ENCODE data around the gene LSM10. TPM values are rescaled to one million over a fixed set of nuclear protein-coding genes. Genes with fewer than 3 reads are reported as not detected.

LSM10 gene
- total RNA-seq, 1 donor from 2014 or later: 27.6 TPM

GRCh38 chr1:36369061-36369861, 28.4 kb downstream of the LSM10 start:
- Histone ChIP-seq H3K27me3 (ENCODE audit: control insufficient read depth, insufficient read depth, low read length) (no peaks in the 10 kb centered on the region), H3K36me3 (ENCODE audit: control insufficient read depth, insufficient read depth, low read length) (peaks cover 2% of the 10 kb centered on the region), H3K4me3 (ENCODE audit: low read depth, low read length) (no peak overlapping the region)
- TF ChIP-seq CTCF (IDR thresholded peaks at IDR 0.05; ENCODE audit: insufficient read depth, low read length, poor library complexity, severe bottlenecking): peak; percentile 94
- no peak for DNase-seq (ENCODE audit: low read depth)

- no peak for TF ChIP-seq CTCF (IDR thresholded peaks at IDR 0.05; ENCODE audit: insufficient read depth, low read length, poor library complexity, severe bottlenecking)
- H3K27me3 ChIP-seq (ENCODE audit: control insufficient read depth, insufficient read depth, low read length): no peaks in the 10 kb centered on the region
- peaks cover 2% of the 10 kb centered on the region for H3K36me3 ChIP-seq (ENCODE audit: control insufficient read depth, insufficient read depth, low read length)
- no peak for DNase-seq (ENCODE audit: low read depth)
- H3K4me3 ChIP-seq (ENCODE audit: low read depth, low read length): no peak overlapping the region
Observed at GRCh38 chr1:36367798-36368197, 29.9 kb downstream of the LSM10 start.

- TF ChIP-seq CTCF (IDR thresholded peaks at IDR 0.05; ENCODE audit: insufficient read depth, low read length, poor library complexity, severe bottlenecking): no peak
Observed at GRCh38 chr1:36367066-36367465, 30.6 kb downstream of the LSM10 start.

GRCh38 chr1:36366091-36366661, 31.5 kb downstream of the LSM10 start:
- Histone ChIP-seq H3K36me3 (ENCODE audit: control insufficient read depth, insufficient read depth, low read length) (peaks cover 2% of the 10 kb centered on the region), H3K4me3 (ENCODE audit: low read depth, low read length) (no peak overlapping the region), H3K27me3 (ENCODE audit: control insufficient read depth, insufficient read depth, low read length) (no peaks in the 10 kb centered on the region)
- no peak for TF ChIP-seq CTCF (IDR thresholded peaks at IDR 0.05; ENCODE audit: insufficient read depth, low read length, poor library complexity, severe bottlenecking)
- DNase-seq (ENCODE audit: low read depth): no peak

More at GRCh38 chr1:36367066-36367465, 30.6 kb downstream of the LSM10 start:
- no peaks in the 10 kb centered on the region for H3K27me3 ChIP-seq (ENCODE audit: control insufficient read depth, insufficient read depth, low read length)
- peaks cover 2% of the 10 kb centered on the region for H3K36me3 ChIP-seq (ENCODE audit: control insufficient read depth, insufficient read depth, low read length)
- DNase-seq (ENCODE audit: low read depth): no peak
- no peak overlapping the region for H3K4me3 ChIP-seq (ENCODE audit: low read depth, low read length)

GRCh38 chr1:36365381-36365780, 32.3 kb downstream of the LSM10 start:
- TF ChIP-seq CTCF (IDR thresholded peaks at IDR 0.05; ENCODE audit: insufficient read depth, low read length, poor library complexity, severe bottlenecking): no peak
- Histone ChIP-seq H3K27me3 (ENCODE audit: control insufficient read depth, insufficient read depth, low read length) (no peaks in the 10 kb centered on the region), H3K4me3 (ENCODE audit: low read depth, low read length) (no peak overlapping the region), H3K36me3 (ENCODE audit: control insufficient read depth, insufficient read depth, low read length) (peaks cover 2% of the 10 kb centered on the region)
- DNase-seq (ENCODE audit: low read depth): no peak
